PC-9 (cell line): ENCODE results near the gene S100A16.

ENCODE experiments used
- EZH2 ChIP-seq: fragments of 200-600 bp; sonication (generic); IDR thresholded peaks from 2 replicates; pipeline ENCODE4 v1.8.0; 2017; ENCODE audit warnings: antibody characterized with exemption, low read depth
- TF ChIP-seq, protein P1 (sequence below): fragments of 200-600 bp; sonication (generic); conservative IDR thresholded peaks from 2 replicates; pipeline ENCODE4 v1.6.1; 2017; ENCODE audit warnings: mixed run types, antibody characterized with exemption, mild to moderate bottlenecking, moderate library complexity

- TF ChIP-seq, protein P1, sequence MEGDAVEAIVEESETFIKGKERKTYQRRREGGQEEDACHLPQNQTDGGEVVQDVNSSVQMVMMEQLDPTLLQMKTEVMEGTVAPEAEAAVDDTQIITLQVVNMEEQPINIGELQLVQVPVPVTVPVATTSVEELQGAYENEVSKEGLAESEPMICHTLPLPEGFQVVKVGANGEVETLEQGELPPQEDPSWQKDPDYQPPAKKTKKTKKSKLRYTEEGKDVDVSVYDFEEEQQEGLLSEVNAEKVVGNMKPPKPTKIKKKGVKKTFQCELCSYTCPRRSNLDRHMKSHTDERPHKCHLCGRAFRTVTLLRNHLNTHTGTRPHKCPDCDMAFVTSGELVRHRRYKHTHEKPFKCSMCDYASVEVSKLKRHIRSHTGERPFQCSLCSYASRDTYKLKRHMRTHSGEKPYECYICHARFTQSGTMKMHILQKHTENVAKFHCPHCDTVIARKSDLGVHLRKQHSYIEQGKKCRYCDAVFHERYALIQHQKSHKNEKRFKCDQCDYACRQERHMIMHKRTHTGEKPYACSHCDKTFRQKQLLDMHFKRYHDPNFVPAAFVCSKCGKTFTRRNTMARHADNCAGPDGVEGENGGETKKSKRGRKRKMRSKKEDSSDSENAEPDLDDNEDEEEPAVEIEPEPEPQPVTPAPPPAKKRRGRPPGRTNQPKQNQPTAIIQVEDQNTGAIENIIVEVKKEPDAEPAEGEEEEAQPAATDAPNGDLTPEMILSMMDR: no peak
- TF ChIP-seq EZH2: no peak
Measured at GRCh38 chr1:153628638-153629342, 15.9 kb upstream of the S100A16 start.
